PC-9 (cell line): ENCODE data around the gene TFAP2A. TPM values are rescaled to one million over a fixed set of nuclear protein-coding genes. Genes with fewer than 3 reads are reported as not detected.

Experiments
- BruUV-seq: library from RNA; stranded (reverse); fragments of 400-500 nt; replicated peaks from 2 replicates; lab custom pipeline; 2021; lab: Mats Ljungman, UMichigan
- CTCF ChIA-PET: fragments of 300-600 bp; sonication (Branson Sonifier 250); formaldehyde crosslinking; loops from one replicate; lab custom pipeline; 2022; ENCODE audit warnings: antibody characterized with exemption; lab: Charles Lee
- POLR2A ChIA-PET: fragments of 300-600 bp; sonication (Branson Sonifier 250); formaldehyde crosslinking; loops from one replicate; lab custom pipeline; 2022; ENCODE audit warnings: antibody characterized with exemption; ENCODE audit not compliant: unreplicated experiment; lab: Charles Lee
- DNase-seq, 2 experiments: peaks; one replicate each; pipeline versions ENCODE4 v3.0.0 to v3.0.0-alpha.2; 2015 to 2022; ENCODE audit warnings: mixed read lengths in 1 of 2
- H2AFZ ChIP-seq: fragments of 200-600 bp; sonication (generic); 2 replicates; pipeline ENCODE4 v1.8.1; 2017; ENCODE audit warnings: antibody characterized with exemption
- H3F3A ChIP-seq: fragments of 200-600 bp; sonication (generic); 2 replicates; pipeline ENCODE4 v1.8.1; 2017; ENCODE audit warnings: antibody characterized with exemption, mild to moderate bottlenecking, low read depth; ENCODE audit not compliant: insufficient read depth
- H3K27ac ChIP-seq: fragments of 200-600 bp; sonication (generic); 2 replicates; pipeline ENCODE4 v1.6.1; 2016; ENCODE audit warnings: mixed run types
- H3K27me3 ChIP-seq: fragments of 200-600 bp; sonication (generic); 2 replicates; pipeline ENCODE4 v1.6.1; 2016; ENCODE audit warnings: low read depth, mixed run types; ENCODE audit not compliant: insufficient read depth
- H3K36me3 ChIP-seq: fragments of 200-600 bp; sonication (generic); 2 replicates; pipeline ENCODE4 v1.6.1; 2016; ENCODE audit warnings: low read depth, mixed run types
- H3K4me1 ChIP-seq: fragments of 200-600 bp; sonication (generic); replicated peaks from 2 replicates; pipeline ENCODE4 v1.6.1; 2016; ENCODE audit warnings: mixed run types; ENCODE audit not compliant: insufficient read depth
- H3K4me2 ChIP-seq: fragments of 200-600 bp; sonication (generic); 2 replicates; pipeline ENCODE4 v1.6.1; 2017; ENCODE audit warnings: mixed run types
- H3K4me3 ChIP-seq: fragments of 200-600 bp; sonication (generic); 2 replicates; pipeline ENCODE4 v1.6.1; 2016; ENCODE audit warnings: mixed run types
- H3K79me2 ChIP-seq: fragments of 200-600 bp; sonication (generic); 2 replicates; pipeline ENCODE4 v1.6.1; 2017; ENCODE audit warnings: low read depth, mixed run types
- H3K9me2 ChIP-seq: fragments of 200-600 bp; sonication (generic); 2 replicates; pipeline ENCODE4 v1.8.1; 2017; ENCODE audit warnings: mild to moderate bottlenecking; ENCODE audit not compliant: insufficient read depth
- H3K9me3 ChIP-seq: fragments of 200-600 bp; sonication (generic); 2 replicates; pipeline ENCODE4 v1.8.1; 2016; ENCODE audit warnings: low read depth; ENCODE audit not compliant: insufficient read depth
- H4K20me1 ChIP-seq: fragments of 200-600 bp; sonication (generic); 2 replicates; pipeline ENCODE4 v1.8.1; 2017; ENCODE audit not compliant: insufficient read depth
- EZH2 ChIP-seq: fragments of 200-600 bp; sonication (generic); IDR thresholded peaks from 2 replicates; pipeline ENCODE4 v1.8.0; 2017; ENCODE audit warnings: antibody characterized with exemption, low read depth
- intact Hi-C: fragments of 100-400 bp; cut with micrococcal nuclease; formaldehyde crosslinking; loops from one replicate; pipeline ENCODE4 v1.10.0; 2022; ENCODE audit not compliant: unreplicated experiment
- total RNA-seq: library from RNA; stranded (reverse); gene quantifications from 2 replicates; pipeline ENCODE4 v1.2.3, GENCODE V29; 2021
- TF ChIP-seq, protein P1 (sequence below): fragments of 200-600 bp; sonication (generic); conservative IDR thresholded peaks from 2 replicates; pipeline ENCODE4 v1.6.1; 2017; ENCODE audit warnings: mixed run types, antibody characterized with exemption, mild to moderate bottlenecking, moderate library complexity

The TFAP2A gene
- total RNA-seq, 1 experiment from 2014 or later: 43.8 TPM

DNA sequence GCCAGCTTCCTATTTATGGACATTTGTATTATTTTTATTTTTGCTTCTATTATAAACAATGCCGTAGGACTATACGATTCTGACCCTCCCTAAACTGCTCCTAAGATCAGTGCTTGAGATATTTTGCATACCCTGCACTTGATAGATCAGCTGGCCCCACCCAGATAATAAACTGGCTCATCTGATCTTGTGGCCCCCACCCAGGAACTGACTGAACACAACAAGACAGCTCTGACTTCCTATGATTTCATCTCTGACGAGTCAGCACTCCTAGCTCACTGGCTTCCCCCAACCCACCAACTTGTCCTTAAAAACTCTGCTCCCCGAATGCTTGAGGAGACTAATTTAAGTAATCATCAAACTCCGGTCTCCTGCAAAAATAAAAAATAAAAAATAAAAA lies 34.9 kb upstream of the TFAP2A start:
- TF ChIP-seq, protein P1, sequence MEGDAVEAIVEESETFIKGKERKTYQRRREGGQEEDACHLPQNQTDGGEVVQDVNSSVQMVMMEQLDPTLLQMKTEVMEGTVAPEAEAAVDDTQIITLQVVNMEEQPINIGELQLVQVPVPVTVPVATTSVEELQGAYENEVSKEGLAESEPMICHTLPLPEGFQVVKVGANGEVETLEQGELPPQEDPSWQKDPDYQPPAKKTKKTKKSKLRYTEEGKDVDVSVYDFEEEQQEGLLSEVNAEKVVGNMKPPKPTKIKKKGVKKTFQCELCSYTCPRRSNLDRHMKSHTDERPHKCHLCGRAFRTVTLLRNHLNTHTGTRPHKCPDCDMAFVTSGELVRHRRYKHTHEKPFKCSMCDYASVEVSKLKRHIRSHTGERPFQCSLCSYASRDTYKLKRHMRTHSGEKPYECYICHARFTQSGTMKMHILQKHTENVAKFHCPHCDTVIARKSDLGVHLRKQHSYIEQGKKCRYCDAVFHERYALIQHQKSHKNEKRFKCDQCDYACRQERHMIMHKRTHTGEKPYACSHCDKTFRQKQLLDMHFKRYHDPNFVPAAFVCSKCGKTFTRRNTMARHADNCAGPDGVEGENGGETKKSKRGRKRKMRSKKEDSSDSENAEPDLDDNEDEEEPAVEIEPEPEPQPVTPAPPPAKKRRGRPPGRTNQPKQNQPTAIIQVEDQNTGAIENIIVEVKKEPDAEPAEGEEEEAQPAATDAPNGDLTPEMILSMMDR: no peak
- TF ChIP-seq EZH2: no peak
- Histone ChIP-seq H3F3A (peaks cover 6% of the 10 kb centered on the region; the same call in 1 of the 2 replicates), H3K27ac (no peak overlapping the region), H3K79me2 (no peaks in the 10 kb centered on the region), H3K9me2 (no peaks in the 10 kb centered on the region), H3K4me2 (no peak overlapping the region), H3K9me3 (no peaks in the 10 kb centered on the region), H3K27me3 (no peaks in the 10 kb centered on the region), H4K20me1 (no peaks in the 10 kb centered on the region), H3K36me3 (no peaks in the 10 kb centered on the region), H3K4me3 (no peak overlapping the region), H3K4me1 (peaks cover 32% of the 10 kb centered on the region), H2AFZ (no peak overlapping the region)
- no TSS peak for BruUV-seq
- ChIA-PET POLR2A (interaction anchor here (0.7 kb wide), 1 partner anchor 9 kb away, joined by 3 read pairs; no protein-coding TSS in a partner anchor), CTCF (no interaction called here)
- intact Hi-C loops: no loop called here
- DNase-seq: no peak

DNA sequence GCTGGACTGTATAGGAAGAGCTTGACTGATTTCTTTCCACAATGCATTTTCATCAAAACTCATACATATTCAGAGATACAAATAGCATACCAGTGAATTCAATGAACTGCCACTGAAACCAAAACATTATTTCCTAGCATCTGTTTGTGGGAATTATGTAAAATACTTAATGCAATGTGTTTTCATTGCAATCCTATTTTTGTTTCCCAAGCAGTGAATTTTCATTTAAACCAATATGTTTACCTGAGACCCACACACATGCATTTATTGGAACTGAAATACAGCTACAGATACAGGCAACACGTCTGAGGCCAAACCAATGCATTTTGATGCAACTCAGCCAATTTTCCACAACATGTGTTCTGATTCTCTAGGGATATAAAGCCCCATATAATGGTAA lies 33.2 kb upstream of the TFAP2A start:
- TF ChIP-seq EZH2: no peak
- TF ChIP-seq, protein P1: no peak
- intact Hi-C loops: no loop called here
- no peaks in the 10 kb centered on the region for H4K20me1 ChIP-seq
- ChIA-PET CTCF (no interaction called here), POLR2A (interaction anchor here (0.7 kb wide), 1 partner anchor 13 kb away, joined by 3 read pairs; no protein-coding TSS in a partner anchor)
- no peak overlapping the region for H3K27ac ChIP-seq
- H3K36me3 ChIP-seq: no peaks in the 10 kb centered on the region
- no peaks in the 10 kb centered on the region for H3K9me2 ChIP-seq
- BruUV-seq: no TSS peak
- H2AFZ ChIP-seq: no peak overlapping the region
- H3F3A ChIP-seq: peaks cover 6% of the 10 kb centered on the region; the same call in 1 of the 2 replicates
- H3K4me3 ChIP-seq: no peak overlapping the region
- peaks cover 21% of the 10 kb centered on the region for H3K4me1 ChIP-seq
- H3K79me2 ChIP-seq: no peaks in the 10 kb centered on the region
- no peak for DNase-seq
- no peaks in the 10 kb centered on the region for H3K27me3 ChIP-seq
- H3K4me2 ChIP-seq: no peak overlapping the region
- H3K9me3 ChIP-seq: no peaks in the 10 kb centered on the region

DNA sequence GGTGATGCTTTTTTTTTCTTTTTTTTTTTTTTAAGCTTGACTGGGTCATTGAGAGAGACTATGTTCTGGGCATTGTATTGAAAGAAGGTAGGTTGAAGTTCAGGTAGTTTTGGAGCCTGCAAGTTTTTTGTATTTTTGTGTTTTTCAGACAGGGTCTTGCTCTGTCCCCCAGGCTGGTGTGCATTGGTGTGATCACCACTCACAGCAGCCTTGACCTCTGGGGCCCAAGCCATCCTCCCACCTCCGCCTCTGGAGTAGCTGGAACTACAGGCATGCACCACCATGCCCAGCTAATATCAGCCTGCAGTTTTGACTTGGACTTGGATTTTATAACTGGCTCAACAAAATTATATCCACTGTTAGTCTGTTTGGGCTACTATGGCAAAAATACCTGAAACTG lies 31.7 kb upstream of the TFAP2A start:
- Histone ChIP-seq H3K36me3 (no peaks in the 10 kb centered on the region), H3K27me3 (no peaks in the 10 kb centered on the region), H4K20me1 (no peaks in the 10 kb centered on the region), H3K4me1 (peaks cover 22% of the 10 kb centered on the region), H2AFZ (no peak overlapping the region), H3K9me2 (no peaks in the 10 kb centered on the region), H3F3A (peaks cover 10% of the 10 kb centered on the region), H3K4me2 (no peak overlapping the region), H3K27ac (no peak overlapping the region), H3K4me3 (no peak overlapping the region), H3K79me2 (no peaks in the 10 kb centered on the region), H3K9me3 (no peaks in the 10 kb centered on the region)
- DNase-seq: no peak
- CTCF ChIA-PET: interaction anchor here (0.6 to 0.8 kb wide), 2 partner anchors 32 to 1077 kb away, joined by 4 to 19 read pairs; no protein-coding TSS in a partner anchor
- no peak for TF ChIP-seq EZH2
- TF ChIP-seq, protein P1: no peak
- POLR2A ChIA-PET: interaction anchor here (0.6 kb wide), 1 partner anchor 332 kb away, joined by 10 read pairs; no protein-coding TSS in a partner anchor
- intact Hi-C loops: no loop called here
- no TSS peak for BruUV-seq
